Measurements from ENCODE around the gene KRTAP20-4.

DNA sequence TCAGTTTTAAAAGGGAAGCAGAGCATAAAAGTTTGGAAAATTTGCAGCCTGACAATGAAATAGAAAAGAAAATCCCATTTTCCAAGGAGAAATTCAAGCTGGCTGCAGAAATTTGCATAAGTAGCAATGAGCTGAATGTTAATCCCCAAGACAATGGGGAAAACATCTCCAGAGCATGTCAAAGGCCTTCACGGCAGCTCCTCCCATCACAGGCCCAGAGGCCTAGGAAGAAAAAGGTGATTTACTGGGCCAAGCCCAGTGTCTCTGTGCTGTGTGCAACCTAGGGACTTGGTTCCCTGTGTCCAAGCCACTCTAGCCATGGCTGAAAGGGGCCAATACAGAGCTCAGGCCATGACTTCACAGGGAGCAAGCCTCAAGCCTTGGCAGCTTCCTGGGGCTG, 48.3 kb downstream of the KRTAP20-4 start:
- no peak for TF ChIP-seq CTCF (IDR thresholded peaks at IDR 0.05)
- TF ChIP-seq ZFX (IDR thresholded peaks at IDR 0.05; ENCODE audit: borderline replicate concordance) = no peak

Data from 22Rv1 (cell line).